ENCODE measurements around the gene RCVRN. TPM values are rescaled to one million over a fixed set of nuclear protein-coding genes. Genes with fewer than 3 reads are reported as not detected.

RCVRN gene
- total RNA-seq, 1 experiment from 2014 or later, result not detected

DNA sequence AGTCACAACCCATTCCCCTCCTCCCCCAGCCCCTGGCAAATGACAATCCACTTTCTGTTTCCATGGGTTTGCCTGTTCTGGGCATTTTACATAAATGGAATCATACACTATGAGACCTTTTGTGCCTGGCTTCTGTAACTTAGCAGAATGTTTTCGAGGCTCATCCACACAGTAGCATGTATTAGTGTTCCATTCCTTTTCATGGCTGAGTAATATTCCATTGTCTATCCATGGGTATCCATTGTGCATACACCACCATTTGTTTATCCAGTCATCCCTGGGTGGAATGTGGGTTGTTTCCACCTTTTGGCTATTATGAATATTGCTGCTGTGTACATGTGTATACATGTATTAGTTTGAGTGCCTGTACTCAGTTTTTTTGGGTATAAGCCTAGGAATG, 33.7 kb upstream of the RCVRN start:
- Histone ChIP-seq H3K9ac (ENCODE audit: low read length) (no peak overlapping the region), H4K20me1 (ENCODE audit: low read length) (no peaks in the 10 kb centered on the region), H3F3A (ENCODE audit: low read length, unreplicated experiment) (no peaks in the 10 kb centered on the region), H3K36me3 (ENCODE audit: low read depth, low read length) (no peaks in the 10 kb centered on the region), H3K4me3 (ENCODE audit: low read length) (no peak overlapping the region), H3K79me2 (ENCODE audit: low read length) (no peaks in the 10 kb centered on the region), H3K9me2 (replicated peaks; ENCODE audit: low read length) (no peaks in the 10 kb centered on the region), H2AFZ (ENCODE audit: low read length) (no peak overlapping the region), H3K4me2 (ENCODE audit: low read length) (no peak overlapping the region), H3K9me3 (ENCODE audit: low read length) (no peaks in the 10 kb centered on the region), H3K27me3 (ENCODE audit: low read length) (peaks cover 21% of the 10 kb centered on the region), H3K27ac (ENCODE audit: low read length) (no peak overlapping the region), H3K4me1 (ENCODE audit: insufficient read depth, low read length) (no peaks in the 10 kb centered on the region)
- ATAC-seq, result no peak
- CTCF ChIA-PET, result no interaction called here
- DNase-seq, result no peak
- no TSS peak for BruUV-seq (replicated peaks)
- POLR2A ChIA-PET (ENCODE audit: unreplicated experiment), result no interaction called here
- TF ChIP-seq EZH2 (IDR thresholded peaks at IDR 0.05; ENCODE audit: low read length, unreplicated experiment), result no peak
- TF ChIP-seq, protein P1, sequence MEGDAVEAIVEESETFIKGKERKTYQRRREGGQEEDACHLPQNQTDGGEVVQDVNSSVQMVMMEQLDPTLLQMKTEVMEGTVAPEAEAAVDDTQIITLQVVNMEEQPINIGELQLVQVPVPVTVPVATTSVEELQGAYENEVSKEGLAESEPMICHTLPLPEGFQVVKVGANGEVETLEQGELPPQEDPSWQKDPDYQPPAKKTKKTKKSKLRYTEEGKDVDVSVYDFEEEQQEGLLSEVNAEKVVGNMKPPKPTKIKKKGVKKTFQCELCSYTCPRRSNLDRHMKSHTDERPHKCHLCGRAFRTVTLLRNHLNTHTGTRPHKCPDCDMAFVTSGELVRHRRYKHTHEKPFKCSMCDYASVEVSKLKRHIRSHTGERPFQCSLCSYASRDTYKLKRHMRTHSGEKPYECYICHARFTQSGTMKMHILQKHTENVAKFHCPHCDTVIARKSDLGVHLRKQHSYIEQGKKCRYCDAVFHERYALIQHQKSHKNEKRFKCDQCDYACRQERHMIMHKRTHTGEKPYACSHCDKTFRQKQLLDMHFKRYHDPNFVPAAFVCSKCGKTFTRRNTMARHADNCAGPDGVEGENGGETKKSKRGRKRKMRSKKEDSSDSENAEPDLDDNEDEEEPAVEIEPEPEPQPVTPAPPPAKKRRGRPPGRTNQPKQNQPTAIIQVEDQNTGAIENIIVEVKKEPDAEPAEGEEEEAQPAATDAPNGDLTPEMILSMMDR (conservative IDR thresholded peaks at IDR 0.05; ENCODE audit: low read depth, low read length), result no peak
- no peak for TF ChIP-seq EZH2phosphoT487 (IDR thresholded peaks at IDR 0.05; ENCODE audit: borderline replicate concordance, low read length)
- intact Hi-C loops (cut with micrococcal nuclease), result no loop called here

DNA sequence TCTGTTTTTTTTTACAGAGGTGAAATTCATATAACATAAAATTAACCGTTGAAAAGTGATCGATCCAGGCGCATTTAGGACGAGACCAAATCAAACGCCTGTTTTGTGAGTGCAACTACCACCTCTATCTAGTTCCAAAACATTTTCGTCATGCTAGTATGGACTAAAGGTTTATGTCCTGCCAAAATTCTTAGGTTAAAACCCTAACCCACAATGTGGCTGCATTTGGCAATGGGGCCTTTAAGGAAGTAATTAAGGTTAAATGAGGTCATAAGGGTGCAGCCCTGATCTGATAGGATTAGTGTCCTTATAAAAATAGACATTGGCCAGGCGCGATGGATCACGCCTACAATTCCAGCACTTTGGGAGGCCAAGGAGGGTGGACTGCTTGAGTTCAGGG, 32.8 kb upstream of the RCVRN start:
- Histone ChIP-seq H3K9me2 (replicated peaks; ENCODE audit: low read length) (no peaks in the 10 kb centered on the region), H3F3A (ENCODE audit: low read length, unreplicated experiment) (no peaks in the 10 kb centered on the region), H4K20me1 (ENCODE audit: low read length) (no peaks in the 10 kb centered on the region), H3K27me3 (ENCODE audit: low read length) (peaks cover 12% of the 10 kb centered on the region), H3K9ac (ENCODE audit: low read length) (no peak overlapping the region), H3K4me1 (ENCODE audit: insufficient read depth, low read length) (no peaks in the 10 kb centered on the region), H3K4me2 (ENCODE audit: low read length) (no peak overlapping the region), H3K9me3 (ENCODE audit: low read length) (no peaks in the 10 kb centered on the region), H3K36me3 (ENCODE audit: low read depth, low read length) (no peaks in the 10 kb centered on the region), H2AFZ (ENCODE audit: low read length) (no peak overlapping the region), H3K4me3 (ENCODE audit: low read length) (no peak overlapping the region), H3K27ac (ENCODE audit: low read length) (no peak overlapping the region), H3K79me2 (ENCODE audit: low read length) (no peaks in the 10 kb centered on the region)
- no TSS peak for BruUV-seq (replicated peaks)
- DNase-seq, result no peak
- TF ChIP-seq EZH2phosphoT487 (IDR thresholded peaks at IDR 0.05; ENCODE audit: borderline replicate concordance, low read length) (no peak), EZH2 (IDR thresholded peaks at IDR 0.05; ENCODE audit: low read length, unreplicated experiment) (no peak)
- TF ChIP-seq, protein P1 (conservative IDR thresholded peaks at IDR 0.05; ENCODE audit: low read depth, low read length), result no peak
- ChIA-PET POLR2A (ENCODE audit: unreplicated experiment) (no interaction called here), CTCF (no interaction called here)
- intact Hi-C loops (cut with micrococcal nuclease), result no loop called here
- ATAC-seq, result no peak

DNA sequence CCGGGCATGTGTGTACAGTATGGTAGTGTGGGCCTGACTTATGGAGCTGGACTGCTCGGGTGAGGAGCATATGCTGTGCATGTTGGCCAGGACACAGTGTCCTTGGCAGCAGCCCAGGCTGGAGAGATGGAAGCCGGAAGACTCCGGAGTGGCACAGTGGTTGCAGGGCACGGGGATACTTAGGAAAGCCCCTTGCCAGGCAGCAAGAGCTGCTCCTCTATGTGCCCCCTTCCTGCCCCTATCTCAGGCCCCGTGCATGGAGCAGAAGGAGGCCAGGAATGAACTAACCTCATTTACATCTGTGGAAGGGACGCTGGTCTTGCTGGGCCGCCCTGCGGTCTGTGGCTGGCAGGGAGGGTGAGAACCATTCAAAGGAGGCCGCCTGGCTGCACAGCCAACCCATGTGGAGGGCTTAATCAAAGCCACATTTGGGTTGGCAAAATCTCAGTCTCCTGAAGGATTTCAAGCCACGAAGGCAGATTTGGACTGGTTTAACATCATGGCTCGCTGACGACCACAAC, 32.2 kb upstream of the RCVRN start:
- no peaks in the 10 kb centered on the region for H3K4me1 ChIP-seq (ENCODE audit: insufficient read depth, low read length)
- H3K36me3 ChIP-seq (ENCODE audit: low read depth, low read length), result no peaks in the 10 kb centered on the region
- no peaks in the 10 kb centered on the region for H3K79me2 ChIP-seq (ENCODE audit: low read length)
- no peaks in the 10 kb centered on the region for H3K9me3 ChIP-seq (ENCODE audit: low read length)
- no TSS peak for BruUV-seq (replicated peaks)
- intact Hi-C loops (cut with micrococcal nuclease), result no loop called here
- H3K4me2 ChIP-seq (ENCODE audit: low read length), result no peak overlapping the region
- H3K9me2 ChIP-seq (replicated peaks; ENCODE audit: low read length), result no peaks in the 10 kb centered on the region
- no peak overlapping the region for H3K4me3 ChIP-seq (ENCODE audit: low read length)
- H3K27ac ChIP-seq (ENCODE audit: low read length), result no peak overlapping the region
- no peak for DNase-seq
- H2AFZ ChIP-seq (ENCODE audit: low read length), result no peak overlapping the region
- H3F3A ChIP-seq (ENCODE audit: low read length, unreplicated experiment), result no peaks in the 10 kb centered on the region
- H3K9ac ChIP-seq (ENCODE audit: low read length), result no peak overlapping the region
- TF ChIP-seq EZH2phosphoT487 (IDR thresholded peaks at IDR 0.05; ENCODE audit: borderline replicate concordance, low read length) (no peak), EZH2 (IDR thresholded peaks at IDR 0.05; ENCODE audit: low read length, unreplicated experiment) (no peak)
- TF ChIP-seq, protein P1 (conservative IDR thresholded peaks at IDR 0.05; ENCODE audit: low read depth, low read length), result no peak
- ChIA-PET CTCF (no interaction called here), POLR2A (ENCODE audit: unreplicated experiment) (no interaction called here)
- H3K27me3 ChIP-seq (ENCODE audit: low read length), result peaks cover 6% of the 10 kb centered on the region; the same call in 1 of the 2 replicates
- no peak for ATAC-seq
- H4K20me1 ChIP-seq (ENCODE audit: low read length), result no peaks in the 10 kb centered on the region

All from PC-3 (cell line).